ENCODE results near the gene GUCY2C.

DNA sequence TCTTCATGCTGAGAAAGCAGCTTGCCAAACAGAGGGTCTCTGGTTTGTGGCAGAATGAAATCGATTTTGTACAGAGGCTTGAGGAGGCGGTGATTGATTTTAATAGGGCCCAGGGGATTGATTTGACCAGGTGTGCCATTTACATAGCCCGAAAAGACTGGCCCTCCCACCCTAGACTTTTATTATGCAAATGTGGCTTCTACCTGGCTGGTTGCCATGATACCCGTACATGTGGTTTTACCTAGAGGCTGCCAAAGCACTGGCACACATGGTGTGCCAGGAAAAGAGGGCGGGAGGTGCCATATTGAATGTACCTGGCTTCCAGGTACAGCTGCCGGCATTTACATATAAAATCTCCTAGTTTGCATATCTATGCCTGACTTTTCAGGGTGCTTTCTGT is 18.0 kb upstream of the GUCY2C start:
- TF ChIP-seq, protein P1, sequence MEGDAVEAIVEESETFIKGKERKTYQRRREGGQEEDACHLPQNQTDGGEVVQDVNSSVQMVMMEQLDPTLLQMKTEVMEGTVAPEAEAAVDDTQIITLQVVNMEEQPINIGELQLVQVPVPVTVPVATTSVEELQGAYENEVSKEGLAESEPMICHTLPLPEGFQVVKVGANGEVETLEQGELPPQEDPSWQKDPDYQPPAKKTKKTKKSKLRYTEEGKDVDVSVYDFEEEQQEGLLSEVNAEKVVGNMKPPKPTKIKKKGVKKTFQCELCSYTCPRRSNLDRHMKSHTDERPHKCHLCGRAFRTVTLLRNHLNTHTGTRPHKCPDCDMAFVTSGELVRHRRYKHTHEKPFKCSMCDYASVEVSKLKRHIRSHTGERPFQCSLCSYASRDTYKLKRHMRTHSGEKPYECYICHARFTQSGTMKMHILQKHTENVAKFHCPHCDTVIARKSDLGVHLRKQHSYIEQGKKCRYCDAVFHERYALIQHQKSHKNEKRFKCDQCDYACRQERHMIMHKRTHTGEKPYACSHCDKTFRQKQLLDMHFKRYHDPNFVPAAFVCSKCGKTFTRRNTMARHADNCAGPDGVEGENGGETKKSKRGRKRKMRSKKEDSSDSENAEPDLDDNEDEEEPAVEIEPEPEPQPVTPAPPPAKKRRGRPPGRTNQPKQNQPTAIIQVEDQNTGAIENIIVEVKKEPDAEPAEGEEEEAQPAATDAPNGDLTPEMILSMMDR (conservative IDR thresholded peaks at IDR 0.05), result no peak
- TF ChIP-seq ZFX (IDR thresholded peaks at IDR 0.05), result no peak

Data from C4-2B (cell line).